Measurements from ENCODE around the gene PIP5K1B.

DNA sequence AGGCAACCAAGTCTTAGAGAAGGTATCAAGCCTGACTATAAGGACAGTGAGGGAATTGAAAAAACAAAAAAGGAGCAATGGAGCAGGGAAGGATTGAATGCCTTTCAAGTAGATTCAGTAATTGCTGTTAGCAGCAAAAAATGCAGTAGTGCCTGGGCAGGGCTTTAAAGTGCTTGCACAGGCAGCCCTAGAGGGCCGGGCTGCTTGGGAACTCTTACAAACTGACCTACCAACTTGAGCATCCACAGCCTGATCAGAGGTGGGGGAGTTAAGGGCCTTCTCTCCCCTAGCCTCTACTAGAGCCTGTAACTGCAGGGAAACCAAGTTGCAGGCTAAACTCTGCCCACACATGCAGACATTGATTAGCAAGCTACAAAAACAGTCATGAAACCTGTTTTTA, 349.9 kb downstream of the PIP5K1B start:
- TF ChIP-seq SIN3A (IDR thresholded peaks at IDR 0.05; ENCODE audit: borderline replicate concordance, insufficient read depth, low read depth, low read length) (no peak), POLR2AphosphoS5 (IDR thresholded peaks at IDR 0.05; ENCODE audit: low read depth, low read length) (no peak)
- TF ChIP-seq, protein P1, sequence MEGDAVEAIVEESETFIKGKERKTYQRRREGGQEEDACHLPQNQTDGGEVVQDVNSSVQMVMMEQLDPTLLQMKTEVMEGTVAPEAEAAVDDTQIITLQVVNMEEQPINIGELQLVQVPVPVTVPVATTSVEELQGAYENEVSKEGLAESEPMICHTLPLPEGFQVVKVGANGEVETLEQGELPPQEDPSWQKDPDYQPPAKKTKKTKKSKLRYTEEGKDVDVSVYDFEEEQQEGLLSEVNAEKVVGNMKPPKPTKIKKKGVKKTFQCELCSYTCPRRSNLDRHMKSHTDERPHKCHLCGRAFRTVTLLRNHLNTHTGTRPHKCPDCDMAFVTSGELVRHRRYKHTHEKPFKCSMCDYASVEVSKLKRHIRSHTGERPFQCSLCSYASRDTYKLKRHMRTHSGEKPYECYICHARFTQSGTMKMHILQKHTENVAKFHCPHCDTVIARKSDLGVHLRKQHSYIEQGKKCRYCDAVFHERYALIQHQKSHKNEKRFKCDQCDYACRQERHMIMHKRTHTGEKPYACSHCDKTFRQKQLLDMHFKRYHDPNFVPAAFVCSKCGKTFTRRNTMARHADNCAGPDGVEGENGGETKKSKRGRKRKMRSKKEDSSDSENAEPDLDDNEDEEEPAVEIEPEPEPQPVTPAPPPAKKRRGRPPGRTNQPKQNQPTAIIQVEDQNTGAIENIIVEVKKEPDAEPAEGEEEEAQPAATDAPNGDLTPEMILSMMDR (IDR thresholded peaks at IDR 0.05): no peak
